Body of pancreas (tissue), 4 donors: ENCODE data around the gene TNS3.

ENCODE experiments used
- CTCF ChIP-seq, 7 experiments: fragments of 450-650 bp in 4 of 7; fragments of 200-600 bp in 3 of 7; sonication (generic) in 3 of 7; IDR thresholded peaks; one replicate each; pipeline ENCODE4 v1.5.1; 2016 to 2019; ENCODE audit warnings: antibody characterized with exemption in 7 of 7
- POLR2A ChIP-seq, 3 donors: fragments of 450-650 bp; IDR thresholded peaks; one replicate each; pipeline ENCODE4 v1.6.1; 2016; ENCODE audit warnings: antibody characterized with exemption in 3 of 3, mild to moderate bottlenecking in 2 of 3

GRCh38 chr7:47550788-47551470, 31.0 kb downstream of the TNS3 start:
- TF ChIP-seq CTCF (IDR thresholded peaks at IDR 0.05), result no peak
- TF ChIP-seq POLR2A (IDR thresholded peaks at IDR 0.05), result no peak
